Calu3 (cell line): ENCODE data around the gene PLEKHA3. TPM values are rescaled to one million over a fixed set of nuclear protein-coding genes. Genes with fewer than 3 reads are reported as not detected.

Experiments used
- BruUV-seq: library from RNA; stranded (reverse); fragments of 400-500 nt; replicated peaks from 2 replicates; lab custom pipeline; 2021; lab: Mats Ljungman, UMichigan
- CTCF ChIA-PET: fragments of 300-600 bp; sonication (Branson Sonifier 250); formaldehyde crosslinking; loops from one replicate; lab custom pipeline; 2022; ENCODE audit warnings: antibody characterized with exemption; lab: Charles Lee
- DNase-seq: peaks from one replicate; pipeline ENCODE4 v3.0.0; 2022
- H3K27ac Mint-ChIP-seq: one replicate; pipeline ENCODE4 v1.8.0; 2022; ENCODE audit warnings: mixed read lengths; ENCODE audit not compliant: unreplicated experiment
- H3K27me3 Mint-ChIP-seq: one replicate; pipeline ENCODE4 v1.8.0; 2022; ENCODE audit warnings: mixed read lengths; ENCODE audit not compliant: unreplicated experiment
- H3K36me3 Mint-ChIP-seq: one replicate; pipeline ENCODE4 v1.8.0; 2022; ENCODE audit warnings: mild to moderate bottlenecking, moderate library complexity, mixed read lengths; ENCODE audit not compliant: insufficient read depth, unreplicated experiment
- H3K4me1 Mint-ChIP-seq: one replicate; pipeline ENCODE4 v1.8.0; 2022; ENCODE audit warnings: mild to moderate bottlenecking, low read depth, mixed read lengths; ENCODE audit not compliant: unreplicated experiment
- H3K4me3 Mint-ChIP-seq: one replicate; pipeline ENCODE4 v1.8.0; 2022; ENCODE audit warnings: mild to moderate bottlenecking, low read depth, moderate library complexity, mixed read lengths; ENCODE audit not compliant: unreplicated experiment
- H3K9me3 Mint-ChIP-seq: one replicate; pipeline ENCODE4 v1.8.0; 2022; ENCODE audit warnings: low read depth, mixed read lengths; ENCODE audit not compliant: unreplicated experiment
- intact Hi-C: fragments of 100-400 bp; cut with micrococcal nuclease; formaldehyde crosslinking; loops from one replicate; pipeline ENCODE4 v1.10.0; 2022; ENCODE audit not compliant: unreplicated experiment
- total RNA-seq: library from RNA; stranded (reverse); gene quantifications from 2 replicates; pipeline ENCODE4 v1.2.3, GENCODE V29; 2022
- TF ChIP-seq, protein P1 (sequence below): fragments of 200-600 bp; IDR thresholded peaks from one replicate; pipeline ENCODE4 v1.8.0; 2022; ENCODE audit warnings: antibody characterized with exemption; ENCODE audit not compliant: unreplicated experiment

Gene PLEKHA3
- total RNA-seq, 1 experiment from 2014 or later: 33.0 TPM

DNA sequence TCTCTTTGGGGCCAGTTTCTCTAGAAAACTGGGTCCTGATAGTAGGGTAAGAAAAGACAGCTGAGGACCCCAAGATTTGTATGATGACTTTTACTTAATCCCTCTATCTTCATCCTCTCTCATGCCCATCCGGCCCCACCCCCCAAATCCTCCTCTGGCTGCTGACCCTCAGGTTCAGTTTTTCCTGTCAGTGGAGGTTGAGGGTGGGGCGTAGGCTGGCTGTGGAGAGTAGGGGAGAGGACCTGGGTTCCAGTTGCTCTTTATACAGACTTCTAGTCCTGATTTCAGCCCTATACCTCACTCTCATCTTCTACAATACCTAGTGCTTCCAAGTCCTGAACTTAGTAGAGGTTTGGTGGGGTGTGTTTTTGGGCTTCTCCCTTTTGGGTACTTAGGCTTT lies 28.4 kb downstream of the PLEKHA3 start:
- peaks cover 5% of the 10 kb centered on the region for H3K36me3 Mint-ChIP-seq
- H3K27ac Mint-ChIP-seq: no peak overlapping the region
- BruUV-seq: no TSS peak
- H3K4me1 Mint-ChIP-seq: no peaks in the 10 kb centered on the region
- no peak for DNase-seq
- intact Hi-C loops: no loop called here
- H3K4me3 Mint-ChIP-seq: no peak overlapping the region
- H3K27me3 Mint-ChIP-seq: no peaks in the 10 kb centered on the region
- CTCF ChIA-PET: interaction anchor here (0.6 kb wide), 1 partner anchor 60 kb away, joined by 3 read pairs; no protein-coding TSS in a partner anchor
- H3K9me3 Mint-ChIP-seq: no peaks in the 10 kb centered on the region
- TF ChIP-seq, protein P1, sequence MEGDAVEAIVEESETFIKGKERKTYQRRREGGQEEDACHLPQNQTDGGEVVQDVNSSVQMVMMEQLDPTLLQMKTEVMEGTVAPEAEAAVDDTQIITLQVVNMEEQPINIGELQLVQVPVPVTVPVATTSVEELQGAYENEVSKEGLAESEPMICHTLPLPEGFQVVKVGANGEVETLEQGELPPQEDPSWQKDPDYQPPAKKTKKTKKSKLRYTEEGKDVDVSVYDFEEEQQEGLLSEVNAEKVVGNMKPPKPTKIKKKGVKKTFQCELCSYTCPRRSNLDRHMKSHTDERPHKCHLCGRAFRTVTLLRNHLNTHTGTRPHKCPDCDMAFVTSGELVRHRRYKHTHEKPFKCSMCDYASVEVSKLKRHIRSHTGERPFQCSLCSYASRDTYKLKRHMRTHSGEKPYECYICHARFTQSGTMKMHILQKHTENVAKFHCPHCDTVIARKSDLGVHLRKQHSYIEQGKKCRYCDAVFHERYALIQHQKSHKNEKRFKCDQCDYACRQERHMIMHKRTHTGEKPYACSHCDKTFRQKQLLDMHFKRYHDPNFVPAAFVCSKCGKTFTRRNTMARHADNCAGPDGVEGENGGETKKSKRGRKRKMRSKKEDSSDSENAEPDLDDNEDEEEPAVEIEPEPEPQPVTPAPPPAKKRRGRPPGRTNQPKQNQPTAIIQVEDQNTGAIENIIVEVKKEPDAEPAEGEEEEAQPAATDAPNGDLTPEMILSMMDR: no peak

DNA sequence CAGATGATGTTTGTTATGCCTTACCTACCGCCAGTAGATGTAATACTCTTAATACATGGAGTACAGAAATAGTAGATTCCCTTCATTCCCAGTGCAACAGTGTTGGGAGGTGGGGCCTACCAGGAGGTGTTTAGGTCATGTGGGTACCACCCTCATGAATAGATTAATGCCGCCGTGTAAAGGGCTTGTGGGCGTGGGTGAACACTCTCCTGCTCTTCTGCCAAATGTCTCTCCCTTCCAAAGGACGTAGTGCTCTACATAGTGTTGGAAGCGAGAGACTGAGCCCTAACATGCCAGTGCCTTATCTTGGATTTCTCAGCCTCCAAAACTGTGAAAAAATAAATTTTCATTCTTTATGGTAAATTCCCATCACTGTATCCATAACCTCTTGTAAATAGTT lies 30.1 kb downstream of the PLEKHA3 start:
- no peaks in the 10 kb centered on the region for H3K9me3 Mint-ChIP-seq
- intact Hi-C loops: no loop called here
- H3K27ac Mint-ChIP-seq: no peak overlapping the region
- no peaks in the 10 kb centered on the region for H3K27me3 Mint-ChIP-seq
- no peak overlapping the region for H3K4me3 Mint-ChIP-seq
- CTCF ChIA-PET: no interaction called here
- no peak for DNase-seq
- TF ChIP-seq, protein P1: no peak
- no peaks in the 10 kb centered on the region for H3K4me1 Mint-ChIP-seq
- BruUV-seq: no TSS peak
- peaks cover 10% of the 10 kb centered on the region for H3K36me3 Mint-ChIP-seq

DNA sequence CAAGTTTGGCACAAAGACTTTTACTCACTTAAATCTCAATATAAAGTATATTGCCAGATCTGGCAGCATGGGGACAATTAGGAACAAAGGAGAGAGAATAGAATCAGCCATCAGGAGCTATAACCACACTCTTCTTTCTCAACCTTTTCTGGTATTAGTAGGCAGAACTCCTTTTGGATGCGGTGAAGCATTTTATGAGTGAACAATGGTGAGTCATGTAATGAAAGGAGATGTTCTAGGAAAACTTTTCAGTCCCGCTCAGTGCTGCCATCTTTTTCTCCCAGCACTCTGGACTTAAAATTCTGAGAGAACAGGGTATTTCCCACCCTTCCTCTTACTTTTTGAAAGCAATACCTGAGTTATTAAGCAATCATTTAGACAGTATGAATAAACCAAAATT lies 32.2 kb downstream of the PLEKHA3 start:
- peaks cover 10% of the 10 kb centered on the region for H3K36me3 Mint-ChIP-seq
- no peaks in the 10 kb centered on the region for H3K4me1 Mint-ChIP-seq
- DNase-seq: no peak
- no peak overlapping the region for H3K27ac Mint-ChIP-seq
- H3K4me3 Mint-ChIP-seq: no peak overlapping the region
- BruUV-seq: no TSS peak
- H3K27me3 Mint-ChIP-seq: no peaks in the 10 kb centered on the region
- intact Hi-C loops: no loop called here
- CTCF ChIA-PET: no interaction called here
- H3K9me3 Mint-ChIP-seq: no peaks in the 10 kb centered on the region
- TF ChIP-seq, protein P1: no peak

DNA sequence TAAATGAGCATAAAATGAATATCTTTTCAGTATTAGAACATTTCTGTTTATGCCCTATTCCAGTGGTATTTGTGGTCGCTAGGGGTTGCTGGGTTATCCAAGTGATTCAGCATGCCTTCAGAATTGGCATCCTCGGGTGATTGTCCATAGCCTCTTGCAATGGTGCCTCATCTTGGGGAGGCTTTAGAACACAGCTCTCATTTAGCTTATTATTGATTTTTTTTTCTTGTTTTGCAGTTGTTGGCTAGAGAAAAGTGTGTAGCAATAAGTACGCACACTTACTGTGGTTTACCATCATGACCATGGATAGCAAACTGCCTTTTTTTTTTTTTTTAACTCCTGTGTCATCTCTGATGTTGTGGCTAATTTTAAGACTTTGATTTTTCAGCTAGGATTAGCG lies 33.6 kb downstream of the PLEKHA3 start:
- H3K27ac Mint-ChIP-seq: no peak overlapping the region
- BruUV-seq: no TSS peak
- H3K9me3 Mint-ChIP-seq: no peaks in the 10 kb centered on the region
- H3K4me1 Mint-ChIP-seq: no peaks in the 10 kb centered on the region
- intact Hi-C loops: no loop called here
- H3K36me3 Mint-ChIP-seq: peaks cover 10% of the 10 kb centered on the region
- H3K4me3 Mint-ChIP-seq: no peak overlapping the region
- CTCF ChIA-PET: no interaction called here
- H3K27me3 Mint-ChIP-seq: no peaks in the 10 kb centered on the region
- TF ChIP-seq, protein P1: no peak
- DNase-seq: no peak
